ENCODE data around the gene KRTAP5-1.

Gene KRTAP5-1

DNA sequence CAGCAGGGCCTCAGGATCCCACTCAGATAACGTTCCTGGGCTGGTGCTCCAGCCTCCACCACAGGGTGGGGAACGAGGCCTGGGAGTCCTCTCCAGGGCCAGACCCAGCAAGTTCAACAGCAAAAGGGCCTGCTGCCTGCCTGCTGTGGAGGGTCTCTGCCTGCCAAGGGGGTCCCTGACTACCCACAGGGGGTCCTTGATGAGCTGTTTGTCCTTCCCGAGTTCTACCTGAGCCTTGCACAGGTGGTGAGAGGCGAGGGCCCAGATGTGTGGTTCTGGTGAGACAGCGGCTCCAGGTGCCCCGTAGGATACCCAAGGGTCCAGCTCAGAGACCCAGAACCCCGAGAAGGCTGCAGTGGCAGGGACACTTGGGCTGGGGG lies 17.4 kb downstream of the KRTAP5-1 start:
- ChIA-PET POLR2A (no interaction called here), CTCF (interaction anchor here (1.4 to 5.7 kb wide), 3 partner anchors 9 to 59 kb away, joined by 4 to 42 read pairs (median 4); no protein-coding TSS in a partner anchor)
- TF ChIP-seq, protein P1, sequence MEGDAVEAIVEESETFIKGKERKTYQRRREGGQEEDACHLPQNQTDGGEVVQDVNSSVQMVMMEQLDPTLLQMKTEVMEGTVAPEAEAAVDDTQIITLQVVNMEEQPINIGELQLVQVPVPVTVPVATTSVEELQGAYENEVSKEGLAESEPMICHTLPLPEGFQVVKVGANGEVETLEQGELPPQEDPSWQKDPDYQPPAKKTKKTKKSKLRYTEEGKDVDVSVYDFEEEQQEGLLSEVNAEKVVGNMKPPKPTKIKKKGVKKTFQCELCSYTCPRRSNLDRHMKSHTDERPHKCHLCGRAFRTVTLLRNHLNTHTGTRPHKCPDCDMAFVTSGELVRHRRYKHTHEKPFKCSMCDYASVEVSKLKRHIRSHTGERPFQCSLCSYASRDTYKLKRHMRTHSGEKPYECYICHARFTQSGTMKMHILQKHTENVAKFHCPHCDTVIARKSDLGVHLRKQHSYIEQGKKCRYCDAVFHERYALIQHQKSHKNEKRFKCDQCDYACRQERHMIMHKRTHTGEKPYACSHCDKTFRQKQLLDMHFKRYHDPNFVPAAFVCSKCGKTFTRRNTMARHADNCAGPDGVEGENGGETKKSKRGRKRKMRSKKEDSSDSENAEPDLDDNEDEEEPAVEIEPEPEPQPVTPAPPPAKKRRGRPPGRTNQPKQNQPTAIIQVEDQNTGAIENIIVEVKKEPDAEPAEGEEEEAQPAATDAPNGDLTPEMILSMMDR (IDR thresholded peaks at IDR 0.05; ENCODE audit: insufficient read depth, low read length, missing control alignments): no peak
- no peak overlapping the region for H3K4me3 ChIP-seq (ENCODE audit: low read depth, low read length)
- DNase-seq (ENCODE audit: low read depth, low spot score): no peak

DNA sequence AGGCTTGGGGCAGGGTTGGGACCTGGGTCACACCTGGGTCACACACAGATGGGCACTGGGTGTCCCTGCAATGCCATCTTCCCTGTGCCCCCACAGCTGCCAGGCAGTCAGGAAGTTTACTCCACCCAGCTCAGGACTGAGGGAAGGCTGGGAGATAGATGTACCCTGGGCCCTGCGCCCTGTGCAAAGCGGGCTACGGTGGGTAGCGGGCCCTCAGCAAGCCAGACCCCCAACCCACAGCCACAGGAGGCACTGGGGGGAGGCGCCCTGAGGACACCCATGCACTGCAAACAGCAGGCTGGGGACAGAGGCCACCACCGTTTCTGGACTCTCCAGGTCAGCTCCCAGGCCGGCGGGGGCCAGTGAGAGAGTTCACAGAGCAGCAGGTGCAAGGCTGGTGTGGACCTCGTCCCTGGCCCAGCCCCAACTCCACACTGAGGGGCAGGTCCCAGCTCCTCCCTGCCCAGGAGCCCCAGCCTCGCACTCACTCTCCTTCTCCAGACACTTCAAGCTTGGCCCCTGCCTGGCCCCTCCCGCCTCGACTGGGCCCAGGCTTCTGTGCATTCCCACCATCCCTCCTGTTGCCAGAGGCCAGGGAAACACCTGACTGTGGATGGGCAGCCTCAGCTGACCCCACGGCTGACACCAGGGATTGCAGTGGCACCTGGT lies 17.9 kb downstream of the KRTAP5-1 start:
- CTCF ChIA-PET: interaction anchor here (1.4 to 5.7 kb wide), 4 partner anchors 9 to 60 kb away, joined by 4 to 42 read pairs (median 4); no protein-coding TSS in a partner anchor
- TF ChIP-seq, protein P1 (IDR thresholded peaks at IDR 0.05; ENCODE audit: insufficient read depth, low read length, missing control alignments): no peak
- H3K4me3 ChIP-seq (ENCODE audit: low read depth, low read length): no peak overlapping the region
- POLR2A ChIA-PET: no interaction called here
- no peak for DNase-seq (ENCODE audit: low read depth, low spot score)

DNA sequence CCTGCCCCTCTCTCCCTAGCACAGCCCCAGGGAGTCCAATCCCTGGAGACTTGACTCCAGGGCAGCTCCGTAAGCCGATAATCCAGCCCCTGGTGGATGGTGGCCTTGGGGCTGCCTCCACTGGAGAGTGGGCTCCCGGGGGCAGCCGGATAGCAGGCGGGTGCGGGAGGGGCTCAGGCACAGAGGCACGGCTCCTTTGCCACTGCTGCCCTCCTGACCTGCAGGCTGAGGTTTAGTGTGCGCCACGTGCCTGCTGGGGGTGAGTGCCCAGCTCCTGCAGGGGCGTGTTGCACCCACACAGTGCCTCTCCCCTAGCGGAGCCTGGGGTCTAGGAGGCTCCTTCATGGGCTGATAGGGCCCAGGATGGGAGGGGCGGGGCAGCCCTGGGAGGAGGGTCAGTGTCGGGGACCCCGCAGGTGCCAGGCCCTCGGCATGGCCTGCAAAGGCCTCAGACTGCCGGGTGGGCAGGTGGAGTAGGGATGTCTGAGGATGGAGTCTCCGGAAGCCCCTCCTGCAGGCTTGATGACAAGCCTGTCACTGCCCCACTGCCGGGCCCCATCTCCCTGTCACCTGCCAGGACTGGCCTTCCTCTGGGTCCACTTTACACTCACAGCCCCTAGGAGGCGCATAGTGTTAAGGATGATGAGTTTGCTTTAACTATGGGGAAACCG lies 18.6 kb downstream of the KRTAP5-1 start:
- POLR2A ChIA-PET: no interaction called here
- TF ChIP-seq, protein P1 (IDR thresholded peaks at IDR 0.05; ENCODE audit: insufficient read depth, low read length, missing control alignments): no peak
- DNase-seq (ENCODE audit: low read depth, low spot score): no peak
- CTCF ChIA-PET: interaction anchor here (1.4 to 5.7 kb wide), 4 partner anchors 8 to 29 kb away, joined by 3 to 52 read pairs (median 24); no protein-coding TSS in a partner anchor
- H3K4me3 ChIP-seq (ENCODE audit: low read depth, low read length): no peak overlapping the region

DNA sequence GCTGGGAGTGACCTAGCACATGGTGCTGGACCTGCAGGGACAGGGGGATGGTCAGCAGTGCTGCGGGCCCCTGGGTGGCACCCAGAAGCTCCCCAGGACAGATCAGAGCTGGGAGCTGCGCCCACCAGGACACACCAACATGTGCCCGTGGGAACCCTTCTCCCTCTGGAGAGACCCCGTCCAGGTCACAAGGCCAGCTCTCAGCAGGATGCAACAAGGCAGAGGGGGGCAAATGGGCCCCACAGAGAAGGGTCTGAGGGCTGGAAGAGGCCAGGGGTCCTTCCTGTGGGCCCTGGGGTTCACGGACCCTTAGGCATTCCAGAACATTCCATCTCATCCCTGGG lies 19.2 kb downstream of the KRTAP5-1 start:
- no peak overlapping the region for H3K4me3 ChIP-seq (ENCODE audit: low read depth, low read length)
- CTCF ChIA-PET: interaction anchor here (1.4 to 5.7 kb wide), 5 partner anchors 8 to 30 kb away, joined by 3 to 52 read pairs (median 5); no protein-coding TSS in a partner anchor
- no peak for DNase-seq (ENCODE audit: low read depth, low spot score)
- TF ChIP-seq, protein P1 (IDR thresholded peaks at IDR 0.05; ENCODE audit: insufficient read depth, low read length, missing control alignments): no peak
- POLR2A ChIA-PET: no interaction called here

DNA sequence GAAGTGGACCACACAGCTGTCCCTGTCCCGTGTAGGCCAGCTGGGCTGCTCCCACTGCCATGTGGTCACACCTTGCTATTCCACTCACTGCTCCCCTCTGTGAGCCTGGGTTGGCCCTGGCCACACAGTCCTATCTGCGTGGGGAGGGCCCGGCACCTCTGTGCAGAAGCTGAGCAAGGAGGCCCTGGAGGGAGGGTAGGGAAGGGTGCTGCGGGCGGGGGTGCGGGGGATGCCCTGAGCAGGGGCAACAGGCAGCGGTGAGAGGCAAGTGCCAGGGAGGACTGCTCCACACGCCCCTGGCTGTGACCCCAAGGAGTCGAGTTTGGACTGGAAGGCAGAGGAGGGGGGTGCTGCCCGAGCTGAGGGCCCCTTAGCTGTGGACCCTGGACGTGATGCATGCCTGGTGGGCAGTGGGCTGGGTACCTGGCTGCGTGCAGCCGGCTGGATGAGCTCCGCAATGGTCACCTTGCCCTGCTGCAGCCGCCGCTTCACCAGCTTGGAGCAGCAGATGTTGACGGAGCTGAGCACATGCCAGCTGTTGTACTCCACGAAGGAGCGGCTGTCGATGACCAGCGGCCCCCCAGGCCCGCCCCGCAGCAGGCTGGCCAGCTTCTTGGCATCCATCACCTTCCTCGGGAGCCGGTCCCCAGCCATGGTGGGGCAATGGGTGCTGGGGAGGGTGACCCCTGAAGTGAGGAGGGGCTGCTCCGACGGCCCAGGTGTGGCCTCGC lies 19.7 kb downstream of the KRTAP5-1 start:
- CTCF ChIA-PET: interaction anchor here (1.2 to 5.7 kb wide), 8 partner anchors 9 to 363 kb away, joined by 3 to 52 read pairs (median 4); no protein-coding TSS in a partner anchor
- no peak for DNase-seq (ENCODE audit: low read depth, low spot score)
- TF ChIP-seq, protein P1 (IDR thresholded peaks at IDR 0.05; ENCODE audit: insufficient read depth, low read length, missing control alignments): no peak
- no peak overlapping the region for H3K4me3 ChIP-seq (ENCODE audit: low read depth, low read length)
- POLR2A ChIA-PET: interaction anchor here (1.3 kb wide), 1 partner anchor 8 kb away, joined by 3 read pairs; no protein-coding TSS in a partner anchor

Measured in AG04449 (cell line).